ENCODE data around the gene RPLP2.

Gene RPLP2

GRCh38 chr11:848380-848931, 38.7 kb downstream of the RPLP2 start:
- DNase-seq = peak; percentile 49
- H3F3A ChIP-seq (ENCODE audit: insufficient read depth, low read length) = no peaks in the 10 kb centered on the region
- H3K9me3 ChIP-seq (replicated peaks; ENCODE audit: insufficient read depth, low read length) = no peaks in the 10 kb centered on the region
- no peaks in the 10 kb centered on the region for H3K36me3 ChIP-seq (replicated peaks; ENCODE audit: insufficient read depth, low read length)
- H4K20me1 ChIP-seq (ENCODE audit: insufficient read depth, low read length) = no peaks in the 10 kb centered on the region
- H3K27me3 ChIP-seq (replicated peaks; ENCODE audit: insufficient read depth, low read length) = peaks cover 80% of the 10 kb centered on the region
- H3K4me2 ChIP-seq (ENCODE audit: low read depth, low read length) = peak overlapping the region; percentile 60; the same call in 1 of the 2 replicates
- peaks cover 4% of the 10 kb centered on the region; the same call in 1 of the 2 replicates for H3K4me1 ChIP-seq (ENCODE audit: low read length)
- no peak overlapping the region for H3K9ac ChIP-seq (ENCODE audit: low read length)
- H3K27ac ChIP-seq (ENCODE audit: low read length) = no peak overlapping the region
- H3K4me3 ChIP-seq (ENCODE audit: low read length) = peak overlapping the region; percentile 17; the same call in 1 of the 2 replicates
- H3K9me2 ChIP-seq (replicated peaks; ENCODE audit: insufficient read depth, low read length) = no peaks in the 10 kb centered on the region
- TF ChIP-seq EZH2phosphoT487 (IDR thresholded peaks at IDR 0.05; ENCODE audit: low read length) = no peak
- TF ChIP-seq CTCF (IDR thresholded peaks at IDR 0.05; ENCODE audit: low read length) = peak; percentile 90
- no peak for TF ChIP-seq EZH2 (optimal IDR thresholded peaks at IDR 0.05; ENCODE audit: low read depth, low read length)
- no peak overlapping the region for H2AFZ ChIP-seq (ENCODE audit: low read length)
- H3K79me2 ChIP-seq (ENCODE audit: low read length) = no peaks in the 10 kb centered on the region

GRCh38 chr11:849104-849824, 39.5 kb downstream of the RPLP2 start:
- H3K4me1 ChIP-seq (ENCODE audit: low read length) = peaks cover 4% of the 10 kb centered on the region; the same call in 1 of the 2 replicates
- DNase-seq = peak; percentile 28

GRCh38 chr11:849951-850774, 40.4 kb downstream of the RPLP2 start:
- no peak overlapping the region for H3K27ac ChIP-seq (ENCODE audit: low read length)
- no peaks in the 10 kb centered on the region for H3K79me2 ChIP-seq (ENCODE audit: low read length)
- H2AFZ ChIP-seq (ENCODE audit: low read length) = no peak overlapping the region
- H3K9me3 ChIP-seq (replicated peaks; ENCODE audit: insufficient read depth, low read length) = no peaks in the 10 kb centered on the region
- no peaks in the 10 kb centered on the region for H3K36me3 ChIP-seq (replicated peaks; ENCODE audit: insufficient read depth, low read length)
- DNase-seq = no peak
- H3K27me3 ChIP-seq (replicated peaks; ENCODE audit: insufficient read depth, low read length) = peaks cover 82% of the 10 kb centered on the region
- H3K4me2 ChIP-seq (ENCODE audit: low read depth, low read length) = no peak overlapping the region
- TF ChIP-seq EZH2phosphoT487 (IDR thresholded peaks at IDR 0.05; ENCODE audit: low read length) (no peak), CTCF (IDR thresholded peaks at IDR 0.05; ENCODE audit: low read length) (no peak), EZH2 (optimal IDR thresholded peaks at IDR 0.05; ENCODE audit: low read depth, low read length) (no peak)
- H3F3A ChIP-seq (ENCODE audit: insufficient read depth, low read length) = no peaks in the 10 kb centered on the region
- H3K4me1 ChIP-seq (ENCODE audit: low read length) = peaks cover 4% of the 10 kb centered on the region; the same call in 1 of the 2 replicates
- no peaks in the 10 kb centered on the region for H4K20me1 ChIP-seq (ENCODE audit: insufficient read depth, low read length)
- H3K4me3 ChIP-seq (ENCODE audit: low read length) = no peak overlapping the region
- no peak overlapping the region for H3K9ac ChIP-seq (ENCODE audit: low read length)
- no peaks in the 10 kb centered on the region for H3K9me2 ChIP-seq (replicated peaks; ENCODE audit: insufficient read depth, low read length)

More at GRCh38 chr11:849104-849824, 39.5 kb downstream of the RPLP2 start:
- Histone ChIP-seq H3K4me2 (ENCODE audit: low read depth, low read length) (peak overlapping the region; percentile 60), H3K27ac (ENCODE audit: low read length) (no peak overlapping the region), H3K4me3 (ENCODE audit: low read length) (peak overlapping the region; percentile 26; the same call in 1 of the 2 replicates), H4K20me1 (ENCODE audit: insufficient read depth, low read length) (no peaks in the 10 kb centered on the region), H3K27me3 (replicated peaks; ENCODE audit: insufficient read depth, low read length) (peaks cover 80% of the 10 kb centered on the region), H2AFZ (ENCODE audit: low read length) (no peak overlapping the region), H3K9me2 (replicated peaks; ENCODE audit: insufficient read depth, low read length) (no peaks in the 10 kb centered on the region), H3K9me3 (replicated peaks; ENCODE audit: insufficient read depth, low read length) (no peaks in the 10 kb centered on the region), H3F3A (ENCODE audit: insufficient read depth, low read length) (no peaks in the 10 kb centered on the region), H3K9ac (ENCODE audit: low read length) (no peak overlapping the region), H3K79me2 (ENCODE audit: low read length) (no peaks in the 10 kb centered on the region), H3K36me3 (replicated peaks; ENCODE audit: insufficient read depth, low read length) (no peaks in the 10 kb centered on the region)
- TF ChIP-seq EZH2 (optimal IDR thresholded peaks at IDR 0.05; ENCODE audit: low read depth, low read length) (no peak), CTCF (IDR thresholded peaks at IDR 0.05; ENCODE audit: low read length) (no peak), EZH2phosphoT487 (IDR thresholded peaks at IDR 0.05; ENCODE audit: low read length) (no peak)
